ENCODE results near the gene KLHL26. TPM values are rescaled to one million over a fixed set of nuclear protein-coding genes. Genes with fewer than 3 reads are reported as not detected.

KLHL26 gene
- total and polyA plus RNA-seq, 2 of the 13 experiments (the other 11 are each of a cell fraction or from before 2014, with no cell fraction given), result 1.5 to 1.7 TPM

GRCh38 chr19:18704054-18704453, 67.2 kb downstream of the KLHL26 start (continued):
- TF ChIP-seq TBL1XR1 (IDR thresholded peaks at IDR 0.05; ENCODE audit: borderline replicate concordance, low read length, partially characterized antibody) (no peak), RBM22 (optimal IDR thresholded peaks at IDR 0.05; ENCODE audit: low read length) (no peak)

GRCh38 chr19:18704971-18705370, 68.1 kb downstream of the KLHL26 start:
- no peak overlapping the region for H2AFZ ChIP-seq (ENCODE audit: low read length)
- WGBS (ENCODE audit: low lambda C conversion rate), result 97% methylated on average over 7 of the region's 7 CpGs
- H3K9me3 ChIP-seq (ENCODE audit: low read length), result no peaks in the 10 kb centered on the region
- POLR2A ChIA-PET, result no interaction called here
- intact Hi-C loops (cut with micrococcal nuclease; ENCODE audit: unreplicated experiment), result no loop called here
- CTCF ChIA-PET (ENCODE audit: low intra/inter-chr PET ratio, low total read pairs), result no interaction called here
- FAIRE-seq (no peak), ATAC-seq (no peak), DNase-seq (ENCODE audit: low spot score) (no peak)
- H3K27ac ChIP-seq (ENCODE audit: extremely low read length, insufficient read depth, low read length), result no peak overlapping the region
- no peaks in the 10 kb centered on the region for H3K27me3 ChIP-seq (ENCODE audit: control insufficient read depth in 1 of 2, insufficient read depth in 2 of 2, low read length in 2 of 2)
- H3K36me3 ChIP-seq (replicated peaks in 1 of 2; ENCODE audit: control insufficient read depth in 1 of 2, insufficient read depth in 2 of 2, low read length in 2 of 2), result no peaks in the 10 kb centered on the region
- H3K4me2 ChIP-seq (ENCODE audit: low read depth, low read length), result no peak overlapping the region
- no TSS peak for BruUV-seq (replicated peaks)
- TF ChIP-seq, protein P1, sequence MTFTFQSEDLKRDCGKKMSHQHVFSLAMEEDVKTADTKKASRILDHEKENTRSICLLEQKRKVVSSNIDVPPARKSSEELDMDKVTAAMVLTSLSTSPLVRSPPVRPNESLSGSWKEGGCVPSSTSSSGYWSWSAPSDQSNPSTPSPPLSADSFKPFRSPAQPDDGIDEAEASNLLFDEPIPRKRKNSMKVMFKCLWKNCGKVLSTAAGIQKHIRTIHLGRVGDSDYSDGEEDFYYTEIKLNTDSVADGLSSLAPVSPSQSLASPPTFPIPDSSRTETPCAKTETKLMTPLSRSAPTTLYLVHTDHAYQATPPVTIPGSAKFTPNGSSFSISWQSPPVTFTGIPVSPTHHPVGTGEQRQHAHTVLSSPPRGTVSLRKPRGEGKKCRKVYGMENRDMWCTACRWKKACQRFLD (CRISPR knock-in tag; IDR thresholded peaks at IDR 0.05; ENCODE audit: borderline replicate concordance), result no peak
- TF ChIP-seq YY1 (IDR thresholded peaks at IDR 0.05; ENCODE audit: insufficient read depth, insufficient replicate concordance, low read depth, low read length) (no peak), ZNF740 (CRISPR knock-in tag; IDR thresholded peaks at IDR 0.05) (no peak), ZFP1 (CRISPR knock-in tag; IDR thresholded peaks at IDR 0.05) (no peak), TAF15 (IDR thresholded peaks at IDR 0.05; ENCODE audit: low read depth, low read length, poor library complexity, severe bottlenecking) (no peak), NPAS2 (CRISPR knock-in tag; IDR thresholded peaks at IDR 0.05; ENCODE audit: borderline replicate concordance) (no peak), GTF2F1 (IDR thresholded peaks at IDR 0.05; ENCODE audit: low read length) (no peak), SYNCRIP (IDR thresholded peaks at IDR 0.05; ENCODE audit: insufficient read depth, low read depth, low read length) (no peak), SAFB2 (CRISPR knock-in tag; IDR thresholded peaks at IDR 0.05; ENCODE audit: borderline replicate concordance, low read depth) (no peak), NFATC3 (CRISPR knock-in tag; IDR thresholded peaks at IDR 0.05) (no peak), JARID2 (CRISPR knock-in tag; IDR thresholded peaks at IDR 0.05; ENCODE audit: insufficient replicate concordance) (no peak), ATF4 (CRISPR knock-in tag; IDR thresholded peaks at IDR 0.05) (no peak)
- TF ChIP-seq, protein P2, sequence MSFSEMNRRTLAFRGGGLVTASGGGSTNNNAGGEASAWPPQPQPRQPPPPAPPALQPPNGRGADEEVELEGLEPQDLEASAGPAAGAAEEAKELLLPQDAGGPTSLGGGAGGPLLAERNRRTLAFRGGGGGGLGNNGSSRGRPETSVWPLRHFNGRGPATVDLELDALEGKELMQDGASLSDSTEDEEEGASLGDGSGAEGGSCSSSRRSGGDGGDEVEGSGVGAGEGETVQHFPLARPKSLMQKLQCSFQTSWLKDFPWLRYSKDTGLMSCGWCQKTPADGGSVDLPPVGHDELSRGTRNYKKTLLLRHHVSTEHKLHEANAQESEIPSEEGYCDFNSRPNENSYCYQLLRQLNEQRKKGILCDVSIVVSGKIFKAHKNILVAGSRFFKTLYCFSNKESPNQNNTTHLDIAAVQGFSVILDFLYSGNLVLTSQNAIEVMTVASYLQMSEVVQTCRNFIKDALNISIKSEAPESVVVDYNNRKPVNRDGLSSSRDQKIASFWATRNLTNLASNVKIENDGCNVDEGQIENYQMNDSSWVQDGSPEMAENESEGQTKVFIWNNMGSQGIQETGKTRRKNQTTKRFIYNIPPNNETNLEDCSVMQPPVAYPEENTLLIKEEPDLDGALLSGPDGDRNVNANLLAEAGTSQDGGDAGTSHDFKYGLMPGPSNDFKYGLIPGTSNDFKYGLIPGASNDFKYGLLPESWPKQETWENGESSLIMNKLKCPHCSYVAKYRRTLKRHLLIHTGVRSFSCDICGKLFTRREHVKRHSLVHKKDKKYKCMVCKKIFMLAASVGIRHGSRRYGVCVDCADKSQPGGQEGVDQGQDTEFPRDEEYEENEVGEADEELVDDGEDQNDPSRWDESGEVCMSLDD (CRISPR knock-in tag; IDR thresholded peaks at IDR 0.05; ENCODE audit: borderline replicate concordance), result no peak
- TF ChIP-seq, protein P3, sequence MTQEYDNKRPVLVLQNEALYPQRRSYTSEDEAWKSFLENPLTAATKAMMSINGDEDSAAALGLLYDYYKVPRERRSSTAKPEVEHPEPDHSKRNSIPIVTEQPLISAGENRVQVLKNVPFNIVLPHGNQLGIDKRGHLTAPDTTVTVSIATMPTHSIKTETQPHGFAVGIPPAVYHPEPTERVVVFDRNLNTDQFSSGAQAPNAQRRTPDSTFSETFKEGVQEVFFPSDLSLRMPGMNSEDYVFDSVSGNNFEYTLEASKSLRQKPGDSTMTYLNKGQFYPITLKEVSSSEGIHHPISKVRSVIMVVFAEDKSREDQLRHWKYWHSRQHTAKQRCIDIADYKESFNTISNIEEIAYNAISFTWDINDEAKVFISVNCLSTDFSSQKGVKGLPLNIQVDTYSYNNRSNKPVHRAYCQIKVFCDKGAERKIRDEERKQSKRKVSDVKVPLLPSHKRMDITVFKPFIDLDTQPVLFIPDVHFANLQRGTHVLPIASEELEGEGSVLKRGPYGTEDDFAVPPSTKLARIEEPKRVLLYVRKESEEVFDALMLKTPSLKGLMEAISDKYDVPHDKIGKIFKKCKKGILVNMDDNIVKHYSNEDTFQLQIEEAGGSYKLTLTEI (CRISPR knock-in tag; conservative IDR thresholded peaks at IDR 0.05), result no peak
- H3K9ac ChIP-seq (ENCODE audit: insufficient read depth, low read depth, low read length), result no peak overlapping the region
- in situ Hi-C loops (cut with HindIII; ENCODE audit: extremely low pct_ligation_motif_present, low pct_unique_long_range_greater_than_20kb), result no loop called here
- peaks cover 26% of the 10 kb centered on the region for H3K79me2 ChIP-seq (ENCODE audit: insufficient read depth, low read length)
- no peaks in the 10 kb centered on the region for H4K20me1 ChIP-seq (ENCODE audit: insufficient read depth, low read length)
- H3K4me1 ChIP-seq (ENCODE audit: insufficient read depth, low read length), result no peaks in the 10 kb centered on the region
- no peak overlapping the region for H3K4me3 ChIP-seq (replicated peaks in 1 of 3; ENCODE audit: insufficient read depth in 1 of 3, low read depth in 2 of 3, low read length in 3 of 3)
